Midbrain (tissue), 1 donor: Measurements from ENCODE around the gene NKAIN2.
"Not testable (repeated sequence)": the region's sequence is repeated elsewhere in the genome, so short reads cannot be mapped to it uniquely, and the experiment has no call there.

Experiments used
- DNase-seq: peaks from one replicate; lab custom pipeline; 2025; lab: John Stamatoyannopoulos, UW

The NKAIN2 gene

GRCh38 chr6:124205921-124206320, 402.3 kb downstream of the NKAIN2 start:
- DNase-seq: no peak

DNA sequence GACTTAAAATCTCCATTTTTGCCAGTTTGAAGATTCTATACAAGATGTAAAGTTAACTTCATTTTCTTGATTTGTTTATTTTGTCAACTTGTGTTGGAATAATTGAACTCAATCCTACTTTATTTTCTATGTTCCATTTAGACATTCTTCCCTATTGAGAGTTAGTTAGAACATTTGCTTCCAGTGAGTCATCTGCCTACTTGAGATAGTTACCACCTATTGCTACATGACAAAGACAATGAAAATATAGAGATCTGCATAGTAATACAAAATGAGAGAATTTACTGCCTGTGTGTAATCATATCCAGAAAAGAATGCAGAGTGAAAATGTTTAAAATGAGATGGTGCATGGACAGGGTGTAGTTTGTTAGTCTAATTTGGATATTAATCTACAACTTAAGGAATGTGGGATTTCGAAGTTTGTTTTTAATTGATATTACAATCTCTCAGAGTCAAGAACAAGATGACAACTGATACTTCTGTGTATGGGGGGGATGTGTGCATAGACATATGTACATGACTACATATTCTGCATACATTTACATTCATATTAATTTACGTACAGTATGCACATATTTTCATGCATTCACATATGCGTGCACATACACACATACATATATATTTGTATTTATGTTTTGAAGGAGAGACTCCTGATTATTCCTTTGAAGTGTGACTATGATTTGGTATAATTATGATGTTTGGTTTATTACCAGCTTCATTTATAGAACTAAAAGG, 420.1 kb downstream of the NKAIN2 start:
- no peak for DNase-seq

DNA sequence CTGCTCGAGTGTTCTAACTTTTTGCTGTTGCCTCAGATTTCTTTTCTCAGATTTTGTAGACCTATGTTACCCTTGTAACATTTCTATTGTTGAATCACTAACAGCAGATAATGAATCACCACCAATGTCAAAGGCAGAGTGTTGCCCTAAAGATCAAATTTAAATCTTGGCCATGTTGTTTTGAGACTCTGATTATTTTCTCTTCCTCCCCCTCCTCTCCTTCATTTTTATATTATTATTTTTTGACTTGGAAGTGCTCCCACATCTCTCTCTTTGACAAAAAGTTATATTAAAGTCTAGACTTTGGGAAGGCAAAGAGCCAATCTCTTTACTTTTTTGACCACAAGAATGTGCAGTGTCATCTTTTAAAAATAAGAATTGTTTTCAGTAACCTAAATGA, 422.7 kb downstream of the NKAIN2 start:
- no peak for DNase-seq

DNA sequence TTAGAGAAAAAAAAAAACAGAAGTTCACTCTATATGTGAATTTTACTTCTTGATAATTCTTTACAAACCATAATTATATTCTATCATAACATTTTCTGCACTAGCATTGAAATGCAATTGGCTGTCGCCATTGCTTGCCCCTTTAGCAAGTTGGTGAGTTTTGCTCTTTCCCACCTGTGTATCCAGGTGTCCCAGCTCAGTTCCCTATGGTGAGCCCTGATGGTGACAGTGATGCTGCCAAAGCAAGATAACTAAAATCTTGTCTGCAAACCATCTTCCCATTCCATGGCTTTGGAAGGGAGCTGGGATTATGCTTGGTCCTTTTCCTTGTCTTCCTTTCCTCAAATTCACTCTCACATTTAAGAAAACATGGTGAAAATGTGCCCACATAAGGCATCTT, 429.6 kb downstream of the NKAIN2 start:
- no peak for DNase-seq

GRCh38 chr6:124234801-124235200, 431.1 kb downstream of the NKAIN2 start:
- DNase-seq: no peak

DNA sequence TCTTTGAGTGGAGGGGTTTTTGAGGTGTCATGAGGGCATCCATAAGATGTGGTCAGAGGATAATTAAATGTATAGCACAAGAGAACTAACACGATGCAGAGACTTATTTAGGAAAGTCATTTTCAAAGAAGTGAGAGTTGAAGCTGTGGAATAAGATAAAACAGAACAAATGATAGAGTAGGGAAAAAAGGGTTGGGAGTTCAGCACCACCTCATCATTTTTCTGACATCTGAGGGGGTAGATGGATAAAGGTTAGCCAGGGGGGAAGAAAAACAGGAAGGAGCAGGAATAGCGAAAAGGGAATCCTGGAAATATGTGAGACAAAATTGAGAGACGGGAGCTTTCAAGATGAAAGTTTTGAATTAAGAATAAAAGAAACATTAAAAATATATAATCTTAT, 434.2 kb downstream of the NKAIN2 start:
- DNase-seq: no peak

DNA sequence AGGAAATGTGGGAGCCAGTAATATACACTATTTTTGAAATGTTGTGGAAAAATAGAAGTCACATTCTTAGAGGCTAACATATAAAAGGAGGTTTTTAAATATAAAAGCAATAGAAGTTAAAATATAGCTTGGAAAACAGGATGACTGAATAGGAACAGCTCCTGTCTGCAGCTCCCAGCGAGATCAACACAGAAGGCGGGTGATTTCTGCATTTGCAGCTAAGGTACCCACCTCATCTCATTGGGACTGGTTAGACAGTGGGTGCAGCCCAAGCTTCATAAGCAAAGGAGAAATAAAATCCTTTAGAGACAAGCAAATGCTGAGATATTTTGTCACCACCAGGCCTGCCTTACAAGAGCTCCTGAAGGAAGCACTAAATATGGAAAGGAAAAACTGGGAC, 434.7 kb downstream of the NKAIN2 start:
- DNase-seq: not testable (repeated sequence)

DNA sequence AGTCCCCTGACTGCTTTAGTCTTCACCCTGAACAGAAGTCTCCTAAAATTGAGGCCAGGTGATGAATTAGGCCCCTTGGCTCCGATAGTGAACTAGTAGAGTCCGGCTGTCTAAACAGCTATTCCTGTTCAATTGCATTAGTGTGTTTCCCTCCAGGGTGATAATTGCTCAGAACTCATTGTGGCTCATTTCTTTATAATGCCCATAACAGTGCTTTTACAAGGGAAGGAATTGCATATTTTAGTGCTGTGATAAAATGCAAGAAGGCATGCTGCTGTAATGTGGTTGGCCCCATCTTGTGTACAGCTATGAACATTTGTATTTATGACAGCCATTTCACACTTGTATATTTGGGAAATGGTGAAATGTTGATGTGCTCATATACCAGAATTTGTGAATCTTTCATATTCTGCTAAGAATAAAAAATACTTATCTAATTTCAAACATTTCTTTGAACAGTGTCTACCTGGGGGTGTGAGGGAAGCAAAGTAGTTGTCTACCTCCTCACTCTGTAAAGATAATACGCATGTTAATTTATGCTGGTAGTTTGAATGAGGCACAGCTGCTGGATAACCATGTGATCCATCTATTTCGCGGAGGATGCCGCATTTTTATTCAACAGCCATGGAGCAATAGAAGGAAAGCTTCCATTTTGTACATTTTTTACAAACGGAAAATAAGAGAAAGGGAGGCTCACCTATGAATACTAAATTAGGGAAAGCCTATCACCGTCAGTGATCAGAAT, 451.4 kb downstream of the NKAIN2 start:
- no peak for DNase-seq

- no peak for DNase-seq
Observed at GRCh38 chr6:124260337-124260736, 456.7 kb downstream of the NKAIN2 start.

GRCh38 chr6:124269733-124270132, 466.1 kb downstream of the NKAIN2 start:
- no peak for DNase-seq

DNA sequence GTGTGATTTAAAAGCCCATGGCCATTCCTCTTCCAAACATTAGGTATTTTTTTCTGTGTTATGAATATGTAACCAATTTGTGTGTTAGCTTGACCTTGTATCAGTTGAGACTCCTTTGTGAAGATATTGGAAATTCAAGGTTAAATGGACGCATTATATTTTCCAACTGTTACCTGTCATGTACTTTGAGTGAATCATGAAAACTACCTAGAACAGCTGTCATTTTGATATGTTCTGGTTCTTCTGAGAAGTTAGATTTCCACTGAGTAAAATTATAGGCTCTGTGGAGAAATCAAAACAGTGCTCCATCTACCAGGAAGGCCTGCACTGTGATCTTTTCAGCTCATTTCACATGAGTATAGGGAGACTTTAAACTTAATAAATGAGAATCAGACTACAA, 470.0 kb downstream of the NKAIN2 start:
- DNase-seq: no peak

- DNase-seq: no peak
Observed at GRCh38 chr6:124282541-124282940, 478.9 kb downstream of the NKAIN2 start.

DNA sequence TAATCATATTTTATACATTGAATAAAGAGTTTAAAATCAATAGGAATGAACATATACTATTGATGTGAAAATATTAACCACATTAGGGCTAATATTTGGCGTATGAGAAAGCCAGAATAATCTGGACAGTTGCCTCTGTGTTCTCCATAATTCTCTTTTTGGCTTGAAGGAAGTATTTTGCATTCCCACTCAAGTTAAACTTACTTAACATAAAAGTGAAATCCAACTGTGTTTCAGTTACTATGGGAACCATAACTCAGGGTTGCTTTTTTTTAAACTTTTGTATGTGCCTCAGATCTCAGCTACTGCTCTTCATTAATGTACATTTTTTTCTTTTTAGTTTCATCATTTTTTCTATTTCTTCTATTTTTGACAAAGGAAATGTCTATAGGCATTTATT, 479.8 kb downstream of the NKAIN2 start:
- no peak for DNase-seq

- DNase-seq: no peak
Observed at GRCh38 chr6:124285146-124285545, 481.5 kb downstream of the NKAIN2 start.

DNA sequence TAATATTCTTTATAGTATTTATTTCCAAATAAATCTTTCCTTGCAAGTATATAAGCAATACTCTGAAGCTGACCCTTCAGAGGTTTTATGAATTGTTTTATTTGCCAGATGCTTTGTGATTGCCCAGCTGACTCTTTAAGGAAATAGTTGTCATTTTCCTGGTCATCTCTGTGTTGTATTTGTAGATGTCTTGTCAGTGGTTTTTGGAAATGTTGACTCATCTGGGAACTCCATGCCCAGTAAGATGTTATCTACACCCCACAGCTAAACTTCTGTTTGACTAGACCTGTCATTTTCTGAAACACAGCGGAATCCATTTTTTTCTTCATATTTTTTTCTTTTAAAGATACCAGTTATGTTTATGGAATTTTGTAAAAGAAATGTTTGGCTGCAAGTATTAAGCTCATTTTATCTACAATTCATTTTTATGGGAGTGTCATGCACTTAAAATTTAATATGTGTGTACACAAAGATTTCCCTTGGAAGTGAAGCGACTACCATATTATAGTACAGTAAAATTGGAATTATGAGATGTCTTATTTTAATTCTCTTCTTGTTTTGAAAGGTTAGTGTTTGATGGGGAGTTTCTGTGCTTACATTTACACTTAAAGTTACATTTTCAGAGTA, 491.0 kb downstream of the NKAIN2 start:
- no peak for DNase-seq

DNA sequence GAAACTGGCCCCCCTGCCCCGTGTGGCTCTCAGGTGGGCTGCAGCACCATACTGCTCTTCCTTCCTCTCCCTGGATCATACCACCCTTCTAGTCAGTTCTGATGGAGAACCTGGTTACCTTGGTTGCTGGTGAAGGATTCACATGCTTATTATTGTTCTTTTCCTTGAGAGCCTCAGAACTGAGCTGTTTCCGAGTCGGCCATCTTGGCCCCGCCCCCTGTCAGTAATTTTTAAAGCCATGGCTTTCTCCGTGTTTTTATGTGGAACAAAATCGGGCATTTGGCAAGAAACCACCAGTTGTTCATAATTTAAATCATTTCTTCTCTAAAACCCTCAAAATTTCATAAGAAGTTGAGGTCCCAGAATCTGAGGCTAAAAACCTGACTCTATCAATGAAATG, 493.8 kb downstream of the NKAIN2 start:
- no peak for DNase-seq

GRCh38 chr6:124298730-124299129, 495.1 kb downstream of the NKAIN2 start:
- no peak for DNase-seq

GRCh38 chr6:124300907-124301306, 497.2 kb downstream of the NKAIN2 start:
- not testable (repeated sequence) for DNase-seq

GRCh38 chr6:124303971-124304370, 500.3 kb downstream of the NKAIN2 start:
- no peak for DNase-seq

GRCh38 chr6:124310139-124310538, 506.5 kb downstream of the NKAIN2 start:
- DNase-seq: no peak

- DNase-seq: no peak
Observed at GRCh38 chr6:124319410-124319809, 515.7 kb downstream of the NKAIN2 start.

DNA sequence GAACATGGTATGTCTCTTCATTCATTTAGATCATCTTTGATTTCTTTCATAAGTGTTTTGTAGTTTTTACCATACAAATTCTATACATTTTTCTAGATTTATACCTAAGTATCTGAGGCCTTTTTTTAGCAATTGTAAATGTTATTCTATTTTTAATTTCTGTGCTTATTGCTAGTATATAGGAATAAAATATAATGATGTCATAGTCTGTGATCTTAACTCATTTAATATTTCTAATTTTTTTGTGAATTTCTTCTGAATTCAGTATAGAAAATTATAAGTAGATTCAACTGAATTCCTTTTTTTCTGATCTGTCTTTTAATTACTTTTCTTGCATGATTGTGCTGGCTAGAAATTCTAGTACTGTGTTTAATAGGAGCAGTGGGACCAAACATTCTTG, 520.6 kb downstream of the NKAIN2 start:
- DNase-seq: no peak

DNA sequence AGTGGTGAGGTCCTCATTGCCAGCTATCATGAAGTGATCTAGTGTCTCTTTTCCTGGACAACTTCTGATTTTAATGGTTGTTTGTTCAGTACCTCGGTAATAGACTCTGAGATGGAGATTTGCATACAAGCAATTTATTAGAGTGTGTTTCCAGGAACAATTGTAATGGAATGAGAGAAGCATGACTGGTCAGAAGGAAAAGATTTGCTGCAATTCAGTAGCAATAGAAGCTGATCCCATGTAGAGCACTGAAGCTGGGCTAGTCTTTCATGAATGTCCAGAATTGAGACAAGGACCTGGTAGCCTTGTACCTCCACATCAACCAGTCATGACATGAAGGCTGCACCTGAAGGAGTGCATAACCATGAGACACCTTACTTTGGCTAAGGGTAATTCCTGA, 526.5 kb downstream of the NKAIN2 start:
- no peak for DNase-seq
